WTC11 (cell line): ENCODE measurements around the gene PBX4.
A peak's percentile ranks its signal among the peaks of the same experiment; 100 is the strongest.

ENCODE experiments used
- CREM ChIP-seq: sonication (generic); formaldehyde crosslinking; IDR thresholded peaks from 2 replicates; pipeline ENCODE4 v1.8.1; 2022; ENCODE audit warnings: mild to moderate bottlenecking, missing genetic modification reagents, moderate library complexity
- FOXJ3 ChIP-seq: sonication (generic); formaldehyde crosslinking; IDR thresholded peaks from 2 replicates; pipeline ENCODE4 v1.9.0; 2021; ENCODE audit warnings: missing genetic modification reagents, mild to moderate bottlenecking, borderline replicate concordance
- GABPB1 ChIP-seq: sonication (generic); formaldehyde crosslinking; IDR thresholded peaks from 2 replicates; pipeline ENCODE4 v1.8.1; 2023; ENCODE audit warnings: mild to moderate bottlenecking, missing genetic modification reagents
- GTF2I ChIP-seq: fragments of 250-450 bp; sonication (Bioruptor Pico); conservative IDR thresholded peaks from 2 replicates; pipeline ENCODE4 v1.4.0; 2021; ENCODE audit warnings: mild to moderate bottlenecking
- JUN ChIP-seq: sonication (generic); formaldehyde crosslinking; IDR thresholded peaks from 2 replicates; pipeline ENCODE4 v1.8.0; 2023; ENCODE audit warnings: mild to moderate bottlenecking, missing genetic modification reagents
- NFE2L1 ChIP-seq: sonication (generic); formaldehyde crosslinking; IDR thresholded peaks from 2 replicates; pipeline ENCODE4 v1.8.1; 2023; ENCODE audit warnings: missing genetic modification reagents
- NR1H2 ChIP-seq: sonication (generic); formaldehyde crosslinking; IDR thresholded peaks from 2 replicates; pipeline ENCODE4 v1.9.0; 2021; ENCODE audit warnings: mild to moderate bottlenecking, moderate library complexity, missing genetic modification reagents
- ZBTB21 ChIP-seq: sonication (generic); formaldehyde crosslinking; IDR thresholded peaks from 2 replicates; pipeline ENCODE4 v1.8.1; 2023; ENCODE audit warnings: mild to moderate bottlenecking, missing genetic modification reagents, borderline replicate concordance
- ZNF138 ChIP-seq: sonication (generic); formaldehyde crosslinking; conservative IDR thresholded peaks from 2 replicates; pipeline ENCODE4 v1.8.1; 2022; ENCODE audit warnings: mild to moderate bottlenecking, moderate library complexity, missing genetic modification reagents
- TF ChIP-seq, protein P1 (sequence below): fragments of 200-600 bp; IDR thresholded peaks from 2 replicates; pipeline ENCODE4 v1.8.0; 2022; ENCODE audit warnings: antibody characterized with exemption
- TF ChIP-seq, protein P2 (sequence below): sonication (generic); formaldehyde crosslinking; IDR thresholded peaks from 2 replicates; pipeline ENCODE4 v1.8.1; 2023; ENCODE audit warnings: mild to moderate bottlenecking, missing genetic modification reagents, moderate library complexity
- TF ChIP-seq, protein P3 (sequence below): sonication (generic); formaldehyde crosslinking; IDR thresholded peaks from 2 replicates; pipeline ENCODE4 v1.8.1; 2023; ENCODE audit warnings: mild to moderate bottlenecking, moderate library complexity, missing genetic modification reagents
- TF ChIP-seq, protein P4 (sequence below): sonication (generic); formaldehyde crosslinking; IDR thresholded peaks from 2 replicates; pipeline ENCODE4 v1.8.1; 2022; ENCODE audit warnings: mild to moderate bottlenecking, missing genetic modification reagents, moderate library complexity, borderline replicate concordance
- TF ChIP-seq, protein P5 (sequence below): fragments of 250-450 bp; sonication (Bioruptor Pico); conservative IDR thresholded peaks from 2 replicates; pipeline ENCODE4 v1.9.0; 2021; ENCODE audit warnings: mild to moderate bottlenecking

DNA sequence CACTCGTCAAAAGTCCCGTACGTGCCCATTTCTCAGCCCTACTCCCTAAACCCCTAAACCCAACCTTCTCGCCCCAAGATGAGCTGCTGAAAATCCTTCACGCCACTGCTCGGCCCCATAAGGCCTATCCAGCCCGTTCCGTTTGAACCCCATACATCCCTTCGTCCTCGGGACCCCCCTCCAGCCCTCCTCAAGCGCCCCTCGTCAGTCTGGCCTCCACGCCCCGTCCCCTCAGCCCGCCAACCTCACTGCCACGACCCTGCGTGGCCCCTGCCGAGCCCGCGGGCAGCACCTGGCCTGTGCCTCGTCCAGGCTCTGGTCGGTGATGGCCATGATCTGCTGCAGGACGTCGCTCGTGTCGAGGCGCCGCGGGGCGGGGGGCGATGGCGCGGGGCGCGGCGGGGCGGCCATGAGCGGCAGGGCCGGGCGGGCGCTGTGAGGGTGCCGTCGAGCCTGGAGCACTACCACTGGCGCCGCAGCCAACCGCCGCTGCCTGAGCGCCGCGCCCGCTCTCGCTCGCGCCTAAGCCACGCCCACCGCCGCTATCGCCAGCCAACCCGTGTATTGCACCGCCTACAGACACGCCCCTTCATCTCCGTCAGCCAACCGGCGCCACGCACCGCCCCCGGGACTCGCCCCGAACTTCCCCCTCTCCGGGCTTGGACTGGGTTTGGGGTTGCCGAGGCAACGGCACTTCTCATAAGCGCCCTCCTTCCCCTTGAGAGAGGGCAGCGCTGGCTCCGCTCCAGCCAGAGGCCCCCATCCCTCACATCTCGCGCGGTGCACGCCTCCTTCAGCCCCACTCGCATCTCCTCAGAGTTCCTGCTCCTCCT, at the start of gene PBX4:
- TF ChIP-seq, protein P1, sequence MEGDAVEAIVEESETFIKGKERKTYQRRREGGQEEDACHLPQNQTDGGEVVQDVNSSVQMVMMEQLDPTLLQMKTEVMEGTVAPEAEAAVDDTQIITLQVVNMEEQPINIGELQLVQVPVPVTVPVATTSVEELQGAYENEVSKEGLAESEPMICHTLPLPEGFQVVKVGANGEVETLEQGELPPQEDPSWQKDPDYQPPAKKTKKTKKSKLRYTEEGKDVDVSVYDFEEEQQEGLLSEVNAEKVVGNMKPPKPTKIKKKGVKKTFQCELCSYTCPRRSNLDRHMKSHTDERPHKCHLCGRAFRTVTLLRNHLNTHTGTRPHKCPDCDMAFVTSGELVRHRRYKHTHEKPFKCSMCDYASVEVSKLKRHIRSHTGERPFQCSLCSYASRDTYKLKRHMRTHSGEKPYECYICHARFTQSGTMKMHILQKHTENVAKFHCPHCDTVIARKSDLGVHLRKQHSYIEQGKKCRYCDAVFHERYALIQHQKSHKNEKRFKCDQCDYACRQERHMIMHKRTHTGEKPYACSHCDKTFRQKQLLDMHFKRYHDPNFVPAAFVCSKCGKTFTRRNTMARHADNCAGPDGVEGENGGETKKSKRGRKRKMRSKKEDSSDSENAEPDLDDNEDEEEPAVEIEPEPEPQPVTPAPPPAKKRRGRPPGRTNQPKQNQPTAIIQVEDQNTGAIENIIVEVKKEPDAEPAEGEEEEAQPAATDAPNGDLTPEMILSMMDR: no peak
- TF ChIP-seq NFE2L1 (CRISPR knock-in tag): no peak
- TF ChIP-seq JUN (CRISPR knock-in tag): no peak
- TF ChIP-seq FOXJ3 (CRISPR knock-in tag): no peak
- TF ChIP-seq GTF2I: no peak
- TF ChIP-seq ZNF138 (CRISPR knock-in tag): no peak
- TF ChIP-seq GABPB1: no peak
- TF ChIP-seq, protein P2, sequence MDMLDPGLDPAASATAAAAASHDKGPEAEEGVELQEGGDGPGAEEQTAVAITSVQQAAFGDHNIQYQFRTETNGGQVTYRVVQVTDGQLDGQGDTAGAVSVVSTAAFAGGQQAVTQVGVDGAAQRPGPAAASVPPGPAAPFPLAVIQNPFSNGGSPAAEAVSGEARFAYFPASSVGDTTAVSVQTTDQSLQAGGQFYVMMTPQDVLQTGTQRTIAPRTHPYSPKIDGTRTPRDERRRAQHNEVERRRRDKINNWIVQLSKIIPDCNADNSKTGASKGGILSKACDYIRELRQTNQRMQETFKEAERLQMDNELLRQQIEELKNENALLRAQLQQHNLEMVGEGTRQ (CRISPR knock-in tag): 0 out of 2 replicates have a peak, but pooled peaks have one; percentile 10
- TF ChIP-seq, protein P3, sequence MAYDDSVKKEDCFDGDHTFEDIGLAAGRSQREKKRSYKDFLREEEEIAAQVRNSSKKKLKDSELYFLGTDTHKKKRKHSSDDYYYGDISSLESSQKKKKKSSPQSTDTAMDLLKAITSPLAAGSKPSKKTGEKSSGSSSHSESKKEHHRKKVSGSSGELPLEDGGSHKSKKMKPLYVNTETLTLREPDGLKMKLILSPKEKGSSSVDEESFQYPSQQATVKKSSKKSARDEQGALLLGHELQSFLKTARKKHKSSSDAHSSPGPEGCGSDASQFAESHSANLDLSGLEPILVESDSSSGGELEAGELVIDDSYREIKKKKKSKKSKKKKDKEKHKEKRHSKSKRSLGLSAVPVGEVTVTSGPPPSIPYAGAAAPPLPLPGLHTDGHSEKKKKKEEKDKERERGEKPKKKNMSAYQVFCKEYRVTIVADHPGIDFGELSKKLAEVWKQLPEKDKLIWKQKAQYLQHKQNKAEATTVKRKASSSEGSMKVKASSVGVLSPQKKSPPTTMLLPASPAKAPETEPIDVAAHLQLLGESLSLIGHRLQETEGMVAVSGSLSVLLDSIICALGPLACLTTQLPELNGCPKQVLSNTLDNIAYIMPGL (CRISPR knock-in tag): no peak
- no peak for TF ChIP-seq NR1H2 (CRISPR knock-in tag)
- TF ChIP-seq, protein P4, sequence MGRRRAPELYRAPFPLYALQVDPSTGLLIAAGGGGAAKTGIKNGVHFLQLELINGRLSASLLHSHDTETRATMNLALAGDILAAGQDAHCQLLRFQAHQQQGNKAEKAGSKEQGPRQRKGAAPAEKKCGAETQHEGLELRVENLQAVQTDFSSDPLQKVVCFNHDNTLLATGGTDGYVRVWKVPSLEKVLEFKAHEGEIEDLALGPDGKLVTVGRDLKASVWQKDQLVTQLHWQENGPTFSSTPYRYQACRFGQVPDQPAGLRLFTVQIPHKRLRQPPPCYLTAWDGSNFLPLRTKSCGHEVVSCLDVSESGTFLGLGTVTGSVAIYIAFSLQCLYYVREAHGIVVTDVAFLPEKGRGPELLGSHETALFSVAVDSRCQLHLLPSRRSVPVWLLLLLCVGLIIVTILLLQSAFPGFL: no peak
- TF ChIP-seq, protein P5, sequence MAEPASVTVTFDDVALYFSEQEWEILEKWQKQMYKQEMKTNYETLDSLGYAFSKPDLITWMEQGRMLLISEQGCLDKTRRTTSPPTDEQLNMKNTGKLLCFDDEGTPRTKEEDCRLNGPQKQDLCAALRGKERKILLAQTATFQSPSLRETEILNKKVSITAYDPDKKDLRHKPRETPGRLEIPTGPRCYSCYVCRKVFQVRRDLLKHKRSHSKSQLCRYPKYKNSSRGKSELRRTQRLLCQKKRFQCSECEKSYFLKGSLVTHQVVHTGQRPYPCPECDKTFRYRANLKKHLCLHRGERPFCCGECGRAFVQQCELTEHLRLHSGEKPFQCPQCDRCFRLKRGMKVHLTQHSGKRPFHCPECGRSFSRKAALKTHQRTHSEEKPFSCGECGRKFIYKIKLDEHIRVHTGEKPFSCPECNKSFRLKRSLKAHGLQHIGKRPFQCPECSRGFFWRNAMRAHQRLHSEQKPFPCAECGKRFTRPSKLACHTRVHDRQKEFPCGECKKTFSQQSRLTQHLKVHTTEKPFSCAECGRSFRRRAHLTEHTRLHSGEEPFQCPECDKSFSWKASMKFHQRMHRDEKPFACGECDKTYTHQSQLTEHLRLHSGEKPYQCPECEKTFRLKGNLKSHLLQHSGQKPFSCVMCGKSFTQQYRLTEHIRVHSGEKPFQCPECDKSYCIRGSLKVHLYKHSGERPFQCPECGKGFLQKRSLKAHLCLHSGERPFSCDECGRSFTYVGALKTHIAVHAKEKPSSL (CRISPR knock-in tag): no peak
- TF ChIP-seq ZBTB21 (CRISPR knock-in tag): no peak
- TF ChIP-seq CREM: no peak
